Vagina (tissue), 2 donors: ENCODE results near the gene PAQR5.

Experiments used
- CTCF ChIP-seq, 3 experiments: fragments of 450-650 bp in 2 of 3; fragments of 200-600 bp in 1 of 3; sonication (generic) in 1 of 3; IDR thresholded peaks; one replicate each; pipeline ENCODE4 v1.5.1; 2017 to 2019; ENCODE audit warnings: antibody characterized with exemption in 3 of 3, mild to moderate bottlenecking in 2 of 3, moderate library complexity in 2 of 3
- POLR2AphosphoS5 ChIP-seq, 2 donors: sonication (generic); formaldehyde crosslinking; IDR thresholded peaks; one replicate each; pipeline ENCODE4 v1.9.0; 2017; ENCODE audit warnings: antibody characterized with exemption in 2 of 2, mild to moderate bottlenecking in 2 of 2, low read depth in 1 of 2; ENCODE audit not compliant: insufficient read depth in 1 of 2

GRCh38 chr15:69298354-69298696, 387 bp upstream of the PAQR5 start:
- TF ChIP-seq CTCF (IDR thresholded peaks at IDR 0.05) (no peak), POLR2AphosphoS5 (IDR thresholded peaks at IDR 0.05; ENCODE audit: insufficient read depth in 1 of 2, low read depth in 1 of 2) (no peak)
